ENCODE measurements around the gene KSR2.

The KSR2 gene

DNA sequence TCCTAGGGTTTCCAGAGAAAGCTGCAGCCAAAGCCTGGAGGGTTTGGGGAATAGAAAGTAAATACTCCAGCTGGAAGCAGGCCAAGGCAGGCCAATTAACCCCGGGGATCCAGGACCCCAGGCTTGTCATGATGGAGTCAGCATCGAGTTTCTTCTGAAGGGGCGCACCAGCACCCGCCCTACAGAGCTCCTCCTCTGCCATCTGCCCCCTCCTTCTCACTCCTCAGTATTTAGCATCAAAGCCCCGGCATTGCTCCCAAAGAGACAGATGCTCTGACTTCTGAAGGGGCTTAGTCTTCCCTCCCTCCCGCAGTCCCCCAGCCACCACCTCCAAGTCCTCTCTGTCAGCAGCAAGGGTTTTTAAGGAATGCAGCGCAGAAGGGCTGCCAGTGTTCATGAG, 322.3 kb downstream of the KSR2 start:
- Histone ChIP-seq H3K9ac (ENCODE audit: low read length) (no peak overlapping the region), H3K4me2 (ENCODE audit: low read length) (no peak overlapping the region), H3K36me3 (ENCODE audit: control insufficient read depth in 1 of 2, insufficient read depth in 2 of 2, low read length in 2 of 2) (no peaks in the 10 kb centered on the region), H2AFZ (ENCODE audit: insufficient read depth, low read length, poor library complexity) (no peak overlapping the region), H2BK120ac (ENCODE audit: insufficient read depth, low read length, poor library complexity) (no peak overlapping the region), H3K23ac (ENCODE audit: low read length) (no peak overlapping the region), H4K12ac (ENCODE audit: low read depth, low read length) (no peak overlapping the region), H4K91ac (ENCODE audit: low read depth, low read length) (no peak overlapping the region), H4K8ac (ENCODE audit: low read depth, low read length) (no peak overlapping the region), H2BK5ac (ENCODE audit: low read depth, low read length, poor library complexity) (no peak overlapping the region), H3K79me2 (ENCODE audit: control insufficient read depth, insufficient read depth, low read length, poor library complexity) (no peaks in the 10 kb centered on the region), H3K14ac (ENCODE audit: low read length) (no peak overlapping the region), H3K27ac (ENCODE audit: low read depth, low read length) (no peak overlapping the region), H2BK12ac (ENCODE audit: low read length) (no peak overlapping the region), H3K4ac (ENCODE audit: low read depth, low read length) (no peak overlapping the region), H3K27me3 (ENCODE audit: insufficient read depth, low read length) (no peaks in the 10 kb centered on the region), H3K79me1 (ENCODE audit: low read length) (no peaks in the 10 kb centered on the region), H3K9me3 (ENCODE audit: insufficient read depth, low read depth, low read length) (peaks cover 2% of the 10 kb centered on the region), H3K4me3 (ENCODE audit: low read depth, low read length) (no peak overlapping the region), H2AK5ac (ENCODE audit: low read length) (no peak overlapping the region), H3K4me1 (ENCODE audit: control insufficient read depth in 1 of 2, insufficient read depth in 2 of 2, low read length in 2 of 2) (no peaks in the 10 kb centered on the region), H3K18ac (ENCODE audit: low read length) (no peak overlapping the region)
- DNase-seq, result no peak
- WGBS (ENCODE audit: extremely low coverage, insufficient coverage, insufficient read length), result no CpG with 5 or more reads among the region's 7 CpGs

DNA sequence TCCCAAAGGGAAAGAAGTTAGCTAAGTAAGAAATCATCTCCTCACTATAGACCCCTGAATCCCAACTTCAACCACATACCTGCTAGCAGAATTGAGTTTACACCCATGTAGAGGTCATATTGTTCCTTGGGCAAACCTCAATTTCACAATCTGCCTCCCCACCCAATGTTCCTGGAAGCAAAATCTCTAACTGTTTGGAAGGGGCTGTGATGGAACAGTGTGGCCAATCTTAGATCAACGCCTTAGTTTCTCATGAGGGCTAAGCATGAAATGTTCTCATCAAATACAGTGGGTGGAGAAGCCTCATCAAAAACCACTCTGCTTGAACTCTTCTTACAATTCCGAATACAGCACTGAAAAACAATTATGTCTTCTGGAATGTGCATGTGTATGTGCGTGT, 323.3 kb downstream of the KSR2 start:
- H3K27me3 ChIP-seq (ENCODE audit: insufficient read depth, low read length), result no peaks in the 10 kb centered on the region
- H3K18ac ChIP-seq (ENCODE audit: low read length), result no peak overlapping the region
- H3K14ac ChIP-seq (ENCODE audit: low read length), result no peak overlapping the region
- no peak overlapping the region for H3K9ac ChIP-seq (ENCODE audit: low read length)
- no peaks in the 10 kb centered on the region for H3K79me1 ChIP-seq (ENCODE audit: low read length)
- H3K36me3 ChIP-seq (ENCODE audit: control insufficient read depth in 1 of 2, insufficient read depth in 2 of 2, low read length in 2 of 2), result no peaks in the 10 kb centered on the region
- peaks cover 3% of the 10 kb centered on the region for H3K9me3 ChIP-seq (ENCODE audit: insufficient read depth, low read depth, low read length)
- no peak overlapping the region for H4K8ac ChIP-seq (ENCODE audit: low read depth, low read length)
- no peak overlapping the region for H2BK5ac ChIP-seq (ENCODE audit: low read depth, low read length, poor library complexity)
- H3K4me1 ChIP-seq (ENCODE audit: control insufficient read depth in 1 of 2, insufficient read depth in 2 of 2, low read length in 2 of 2), result no peaks in the 10 kb centered on the region
- no peak overlapping the region for H2AK5ac ChIP-seq (ENCODE audit: low read length)
- H2AFZ ChIP-seq (ENCODE audit: insufficient read depth, low read length, poor library complexity), result no peak overlapping the region
- no peak overlapping the region for H3K4me3 ChIP-seq (ENCODE audit: low read depth, low read length)
- H2BK12ac ChIP-seq (ENCODE audit: low read length), result no peak overlapping the region
- H3K23ac ChIP-seq (ENCODE audit: low read length), result no peak overlapping the region
- no peak overlapping the region for H2BK120ac ChIP-seq (ENCODE audit: insufficient read depth, low read length, poor library complexity)
- H3K4ac ChIP-seq (ENCODE audit: low read depth, low read length), result no peak overlapping the region
- H3K4me2 ChIP-seq (ENCODE audit: low read length), result no peak overlapping the region
- no peak overlapping the region for H4K12ac ChIP-seq (ENCODE audit: low read depth, low read length)
- no peak overlapping the region for H4K91ac ChIP-seq (ENCODE audit: low read depth, low read length)
- no peak for DNase-seq
- no CpG with 5 or more reads among the region's 3 CpGs for WGBS (ENCODE audit: extremely low coverage, insufficient coverage, insufficient read length)
- no peak overlapping the region for H3K27ac ChIP-seq (ENCODE audit: low read depth, low read length)
- H3K79me2 ChIP-seq (ENCODE audit: control insufficient read depth, insufficient read depth, low read length, poor library complexity), result no peaks in the 10 kb centered on the region

DNA sequence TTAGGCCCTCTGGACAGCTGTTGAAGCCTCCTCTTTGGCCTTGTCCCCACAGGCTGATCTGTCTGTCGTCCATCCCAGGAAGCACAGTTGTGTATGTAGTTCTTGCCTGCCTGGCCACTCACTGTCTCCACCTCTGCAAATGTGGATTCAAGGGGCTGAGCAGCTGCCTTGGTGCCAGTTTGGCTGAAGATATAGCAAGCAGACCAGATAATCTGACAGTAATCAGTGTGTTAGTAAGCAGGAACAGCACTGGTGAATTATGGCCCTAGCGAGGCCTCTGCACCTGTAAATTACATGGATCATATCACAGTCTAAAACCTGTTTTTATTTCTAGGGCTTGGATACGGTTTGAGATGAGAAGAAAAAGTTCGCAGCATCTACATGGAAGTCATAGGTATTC, 324.8 kb downstream of the KSR2 start:
- Histone ChIP-seq H3K9ac (ENCODE audit: low read length) (no peak overlapping the region), H3K4me3 (ENCODE audit: low read depth, low read length) (no peak overlapping the region), H2AFZ (ENCODE audit: insufficient read depth, low read length, poor library complexity) (no peak overlapping the region), H3K27ac (ENCODE audit: low read depth, low read length) (no peak overlapping the region), H2AK5ac (ENCODE audit: low read length) (no peak overlapping the region), H3K4me2 (ENCODE audit: low read length) (no peak overlapping the region), H3K79me2 (ENCODE audit: control insufficient read depth, insufficient read depth, low read length, poor library complexity) (no peaks in the 10 kb centered on the region), H3K14ac (ENCODE audit: low read length) (no peak overlapping the region), H4K8ac (ENCODE audit: low read depth, low read length) (no peak overlapping the region), H2BK120ac (ENCODE audit: insufficient read depth, low read length, poor library complexity) (no peak overlapping the region), H2BK12ac (ENCODE audit: low read length) (no peak overlapping the region), H3K9me3 (ENCODE audit: insufficient read depth, low read depth, low read length) (peaks cover 4% of the 10 kb centered on the region), H4K12ac (ENCODE audit: low read depth, low read length) (no peak overlapping the region), H3K36me3 (ENCODE audit: control insufficient read depth in 1 of 2, insufficient read depth in 2 of 2, low read length in 2 of 2) (no peaks in the 10 kb centered on the region), H2BK5ac (ENCODE audit: low read depth, low read length, poor library complexity) (no peak overlapping the region), H4K91ac (ENCODE audit: low read depth, low read length) (no peak overlapping the region), H3K27me3 (ENCODE audit: insufficient read depth, low read length) (no peaks in the 10 kb centered on the region), H3K79me1 (ENCODE audit: low read length) (no peaks in the 10 kb centered on the region), H3K4ac (ENCODE audit: low read depth, low read length) (no peak overlapping the region), H3K23ac (ENCODE audit: low read length) (no peak overlapping the region), H3K4me1 (ENCODE audit: control insufficient read depth in 1 of 2, insufficient read depth in 2 of 2, low read length in 2 of 2) (no peaks in the 10 kb centered on the region), H3K18ac (ENCODE audit: low read length) (no peak overlapping the region)
- no peak for DNase-seq
- no CpG with 5 or more reads among the region's 4 CpGs for WGBS (ENCODE audit: extremely low coverage, insufficient coverage, insufficient read length)

DNA sequence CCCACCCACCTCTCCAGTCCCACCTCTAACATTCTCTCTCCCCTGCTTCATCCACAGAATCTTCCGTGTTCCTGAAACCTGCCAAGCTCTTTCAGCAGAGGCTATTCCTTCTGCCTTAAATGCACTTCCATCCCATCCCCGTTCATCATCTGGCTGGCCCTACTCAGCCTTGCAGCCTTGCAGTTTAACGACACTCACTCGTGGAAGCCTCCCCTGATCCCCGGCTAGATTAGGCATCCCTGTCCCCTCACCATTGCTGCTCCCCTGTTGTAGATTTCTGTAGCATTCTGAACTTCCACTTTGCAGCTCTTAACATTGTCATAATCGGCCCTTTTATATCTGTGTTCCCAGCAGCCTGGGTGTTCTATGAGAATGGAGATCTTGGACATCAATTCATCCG, 326.9 kb downstream of the KSR2 start:
- WGBS (ENCODE audit: extremely low coverage, insufficient coverage, insufficient read length), result no CpG with 5 or more reads among the region's 7 CpGs
- H3K27me3 ChIP-seq (ENCODE audit: insufficient read depth, low read length), result no peaks in the 10 kb centered on the region
- no peak overlapping the region for H4K8ac ChIP-seq (ENCODE audit: low read depth, low read length)
- H3K9ac ChIP-seq (ENCODE audit: low read length), result no peak overlapping the region
- peaks cover 5% of the 10 kb centered on the region for H3K9me3 ChIP-seq (ENCODE audit: insufficient read depth, low read depth, low read length)
- H3K4ac ChIP-seq (ENCODE audit: low read depth, low read length), result no peak overlapping the region
- no peak overlapping the region for H2AFZ ChIP-seq (ENCODE audit: insufficient read depth, low read length, poor library complexity)
- no peak for DNase-seq
- no peaks in the 10 kb centered on the region for H3K4me1 ChIP-seq (ENCODE audit: control insufficient read depth in 1 of 2, insufficient read depth in 2 of 2, low read length in 2 of 2)
- H2BK120ac ChIP-seq (ENCODE audit: insufficient read depth, low read length, poor library complexity), result no peak overlapping the region
- no peaks in the 10 kb centered on the region for H3K79me1 ChIP-seq (ENCODE audit: low read length)
- H4K91ac ChIP-seq (ENCODE audit: low read depth, low read length), result no peak overlapping the region
- no peak overlapping the region for H2BK12ac ChIP-seq (ENCODE audit: low read length)
- H2AK5ac ChIP-seq (ENCODE audit: low read length), result no peak overlapping the region
- H3K79me2 ChIP-seq (ENCODE audit: control insufficient read depth, insufficient read depth, low read length, poor library complexity), result no peaks in the 10 kb centered on the region
- H3K23ac ChIP-seq (ENCODE audit: low read length), result no peak overlapping the region
- H3K18ac ChIP-seq (ENCODE audit: low read length), result no peak overlapping the region
- H3K4me3 ChIP-seq (ENCODE audit: low read depth, low read length), result no peak overlapping the region
- no peak overlapping the region for H3K14ac ChIP-seq (ENCODE audit: low read length)
- no peak overlapping the region for H3K27ac ChIP-seq (ENCODE audit: low read depth, low read length)
- H3K4me2 ChIP-seq (ENCODE audit: low read length), result no peak overlapping the region
- no peaks in the 10 kb centered on the region for H3K36me3 ChIP-seq (ENCODE audit: control insufficient read depth in 1 of 2, insufficient read depth in 2 of 2, low read length in 2 of 2)
- no peak overlapping the region for H4K12ac ChIP-seq (ENCODE audit: low read depth, low read length)
- H2BK5ac ChIP-seq (ENCODE audit: low read depth, low read length, poor library complexity), result no peak overlapping the region
